C1 segment of cervical spinal cord (tissue), 14 donors: ENCODE data around the gene PYHIN1.

Experiments used
- DNase-seq, 14 donors: peaks; one replicate each; lab custom pipeline; 2025; lab: John Stamatoyannopoulos, UW

The PYHIN1 gene

GRCh38 chr1:158931055-158931737 lies at the start of gene PYHIN1:
Gene PYHIN1, plus strand, starts transcription at chr1:158931552. Its CDS starts 5,359 bp downstream, at chr1:158936911.
- no peak for DNase-seq

- DNase-seq, result no peak
These were observed 37.7 kb upstream of the PYHIN1 start for GRCh38 chr1:158893654-158894053.

GRCh38 chr1:158898722-158899121 lies 32.6 kb upstream of the PYHIN1 start:
- DNase-seq, result no peak

GRCh38 chr1:158901623-158902022 lies 29.7 kb upstream of the PYHIN1 start:
- no peak for DNase-seq

- DNase-seq, result no peak
These were observed 15.3 kb upstream of the PYHIN1 start for GRCh38 chr1:158916085-158916484.

GRCh38 chr1:158924677-158925076 lies 6.7 kb upstream of the PYHIN1 start:
- DNase-seq, result no peak

GRCh38 chr1:158930504-158930903 lies 848 bp upstream of the PYHIN1 start:
- DNase-seq, result no peak

GRCh38 chr1:158932171-158932570 lies 819 bp downstream of the PYHIN1 start:
- DNase-seq, result no peak

- DNase-seq, result no peak
These were observed 2.3 kb downstream of the PYHIN1 start for GRCh38 chr1:158933621-158934020.

GRCh38 chr1:158939180-158939579 lies 7.8 kb downstream of the PYHIN1 start:
- DNase-seq, result no peak

- DNase-seq, result no peak
These were observed 10.0 kb downstream of the PYHIN1 start for GRCh38 chr1:158941317-158941716.

GRCh38 chr1:158942490-158942889 lies 11.1 kb downstream of the PYHIN1 start:
- DNase-seq, result no peak

GRCh38 chr1:158943059-158943458 lies 11.7 kb downstream of the PYHIN1 start:
- no peak for DNase-seq

GRCh38 chr1:158945061-158945460 lies 13.7 kb downstream of the PYHIN1 start:
- no peak for DNase-seq

- no peak for DNase-seq
These were observed 15.4 kb downstream of the PYHIN1 start for GRCh38 chr1:158946785-158947184.

- no peak for DNase-seq
These were observed 20.6 kb downstream of the PYHIN1 start for GRCh38 chr1:158951956-158952355.

GRCh38 chr1:158952416-158952815 lies 21.1 kb downstream of the PYHIN1 start:
- DNase-seq, result no peak

- no peak for DNase-seq
These were observed 29.8 kb downstream of the PYHIN1 start for GRCh38 chr1:158961178-158961577.

GRCh38 chr1:158962983-158963382 lies 31.6 kb downstream of the PYHIN1 start:
- no peak for DNase-seq

- no peak for DNase-seq
These were observed 37.8 kb downstream of the PYHIN1 start for GRCh38 chr1:158969166-158969565.

GRCh38 chr1:158969855-158970254 lies 38.5 kb downstream of the PYHIN1 start:
- no peak for DNase-seq

GRCh38 chr1:158972841-158973240 lies 41.5 kb downstream of the PYHIN1 start:
- no peak for DNase-seq

- no peak for DNase-seq
These were observed 44.9 kb downstream of the PYHIN1 start for GRCh38 chr1:158976219-158976618.

- no peak for DNase-seq
These were observed 47.4 kb downstream of the PYHIN1 start for GRCh38 chr1:158978730-158979129.
